Psoas muscle (tissue), 8 donors: Measurements from ENCODE around the gene RAB40B. TPM values are rescaled to one million over a fixed set of nuclear protein-coding genes. Genes with fewer than 3 reads are reported as not detected.

Experiments used
- ATAC-seq, 4 donors: fragments of 200-7000 bp; cut with Tn5 transposase; one replicate each; pipeline ENCODE4 v1.9.1; 2020; ENCODE audit warnings: moderate library complexity in 3 of 4, mild to moderate bottlenecking in 2 of 4
- DNase-seq, 2 donors: peaks; one replicate each; pipeline ENCODE4 v3.0.0-alpha.2; 2020
- H3K27ac ChIP-seq: fragments of 200-600 bp; one replicate; pipeline ENCODE4 v1.8.0; 2022
- H3K27me3 ChIP-seq, 3 donors: fragments of 200-600 bp in 1 of 3; one replicate each; pipeline versions ENCODE4 v1.6.1 to v1.8.0; 2013 to 2022; ENCODE audit warnings: low read length in 2 of 3, mild to moderate bottlenecking in 2 of 3, moderate library complexity in 1 of 3; ENCODE audit not compliant: insufficient read depth in 3 of 3
- H3K36me3 ChIP-seq, 2 donors: fragments of 200-600 bp in 1 of 2; one replicate each; pipeline versions ENCODE4 v1.6.1 to v1.8.0; 2013 to 2022; ENCODE audit warnings: low read depth in 1 of 2, mild to moderate bottlenecking in 1 of 2, moderate library complexity in 1 of 2; ENCODE audit not compliant: insufficient read depth in 1 of 2
- H3K4me1 ChIP-seq: fragments of 200-600 bp; one replicate; pipeline ENCODE4 v1.8.0; 2022
- H3K4me3 ChIP-seq: fragments of 200-600 bp; one replicate; pipeline ENCODE4 v1.8.0; 2022; ENCODE audit warnings: mild to moderate bottlenecking
- H3K9me3 ChIP-seq: fragments of 200-600 bp; one replicate; pipeline ENCODE4 v1.8.0; 2022
- WGBS, 3 donors: extraction: QIAGEN DNeasy Blood & Tissue Kit; methylation state at CpG; one replicate each; pipeline versions ENCODE4 v1.1.6 to v1.1.7; 2013; 5-methylcytosine and 5-hydroxymethylcytosine counted together
- intact Hi-C, 2 donors: fragments of 100-400 bp; cut with DNase I; formaldehyde crosslinking; loops; one replicate each; pipeline versions ENCODE4 v1.11.0 to v1.14.2; 2022
- polyA plus RNA-seq, 3 donors: library from polyadenylated mRNA; stranded (reverse); fragments of 200-250 nt; gene quantifications; one replicate each; pipeline ENCODE4 v1.2.3, GENCODE V29; 2013
- total RNA-seq, 4 donors: library from RNA; stranded (reverse); fragmentation: NEBNext Ultra II Directional in 2 of 4; extraction: Animal tissue kit (Norgen Biotek cat#: 25700) in 2 of 4; gene quantifications; one replicate each; pipeline versions ENCODE4 v1.2.1 to v1.2.4, GENCODE V29; 2021 to 2023
- TF ChIP-seq, protein P1 (sequence below): fragments of 200-600 bp; IDR thresholded peaks from one replicate; pipeline ENCODE4 v1.8.0; 2022; ENCODE audit warnings: antibody characterized with exemption
- donor health status: healthy with polysubstance abuse.
- donor health status: DM: no; HTN: no; CAD: no; lungs with moderate emphysema.
- donor health status: Bipolar disorder and iron deficiency.
- donor health status: healthy.
- donor health status: DM: yes; HTN: yes; CAD: no.
- donor health status: DM: no; HTN: no; CAD: no.
- donor health status: DM: no; HTN: no; CAD: no.
- donor health status: DM: yes; HTN: yes; CAD: no.

The RAB40B gene
- total and polyA plus RNA-seq, 7 donors: 3.9 to 42.9 (median 19.4) TPM

DNA sequence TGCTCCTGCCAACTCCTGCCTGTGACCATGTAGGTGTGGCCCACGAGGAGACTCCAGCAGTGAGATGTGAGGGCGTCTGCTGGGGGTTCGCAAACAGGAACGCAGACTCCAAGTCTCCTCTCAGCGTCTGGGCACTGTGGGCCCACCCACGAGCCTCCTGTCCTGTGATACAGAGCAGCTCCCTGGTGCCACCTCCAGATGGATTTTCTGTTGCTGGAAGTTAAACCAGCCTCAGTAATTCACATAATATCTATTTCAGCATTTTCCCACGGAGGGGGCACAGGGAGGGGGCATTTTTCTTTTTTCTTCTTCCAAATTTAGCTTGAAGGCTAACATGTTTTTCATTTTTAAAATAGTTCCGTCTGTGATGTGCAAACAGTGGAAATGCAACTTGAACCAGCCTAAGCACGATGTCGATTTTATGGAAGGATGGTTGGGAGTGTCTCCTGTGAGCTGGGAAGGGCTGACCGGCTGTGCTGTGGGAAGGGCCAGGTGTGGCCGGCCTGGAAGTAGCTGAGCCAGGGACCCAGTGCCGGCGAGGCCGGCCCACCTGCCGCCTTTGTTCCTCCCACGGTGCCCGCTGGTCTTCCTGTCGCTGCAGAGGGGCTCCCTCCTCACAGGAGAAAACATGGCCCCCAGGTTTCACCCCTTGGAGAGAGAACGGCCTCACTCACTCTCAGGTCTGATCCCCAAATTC lies 3.9 kb upstream of the RAB40B start:
- no peak for DNase-seq
- no peak for ATAC-seq
- no peaks in the 10 kb centered on the region for H3K9me3 ChIP-seq

DNA sequence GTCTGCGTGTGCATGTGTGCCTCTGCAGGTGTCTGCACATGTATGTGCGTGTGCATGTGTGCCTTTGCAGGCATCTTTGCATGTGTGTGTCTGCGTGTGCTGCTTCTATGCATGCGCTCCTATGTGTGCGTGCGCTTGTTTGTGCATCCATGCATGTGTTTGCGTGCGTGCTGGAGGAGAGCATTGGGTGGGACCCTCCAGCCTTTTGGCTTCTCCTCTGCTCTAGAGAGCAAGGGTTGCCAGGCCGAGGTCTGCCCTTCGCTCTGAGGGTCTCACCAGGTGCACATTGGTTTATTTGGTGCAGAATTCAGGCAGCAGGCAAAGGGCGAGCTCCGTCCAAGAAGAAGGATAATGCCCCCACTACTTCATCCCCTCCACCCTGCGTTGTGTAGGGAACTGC lies 1.1 kb upstream of the RAB40B start:
- TF ChIP-seq, protein P1, sequence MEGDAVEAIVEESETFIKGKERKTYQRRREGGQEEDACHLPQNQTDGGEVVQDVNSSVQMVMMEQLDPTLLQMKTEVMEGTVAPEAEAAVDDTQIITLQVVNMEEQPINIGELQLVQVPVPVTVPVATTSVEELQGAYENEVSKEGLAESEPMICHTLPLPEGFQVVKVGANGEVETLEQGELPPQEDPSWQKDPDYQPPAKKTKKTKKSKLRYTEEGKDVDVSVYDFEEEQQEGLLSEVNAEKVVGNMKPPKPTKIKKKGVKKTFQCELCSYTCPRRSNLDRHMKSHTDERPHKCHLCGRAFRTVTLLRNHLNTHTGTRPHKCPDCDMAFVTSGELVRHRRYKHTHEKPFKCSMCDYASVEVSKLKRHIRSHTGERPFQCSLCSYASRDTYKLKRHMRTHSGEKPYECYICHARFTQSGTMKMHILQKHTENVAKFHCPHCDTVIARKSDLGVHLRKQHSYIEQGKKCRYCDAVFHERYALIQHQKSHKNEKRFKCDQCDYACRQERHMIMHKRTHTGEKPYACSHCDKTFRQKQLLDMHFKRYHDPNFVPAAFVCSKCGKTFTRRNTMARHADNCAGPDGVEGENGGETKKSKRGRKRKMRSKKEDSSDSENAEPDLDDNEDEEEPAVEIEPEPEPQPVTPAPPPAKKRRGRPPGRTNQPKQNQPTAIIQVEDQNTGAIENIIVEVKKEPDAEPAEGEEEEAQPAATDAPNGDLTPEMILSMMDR: no peak
- Histone ChIP-seq H3K27ac (no peak overlapping the region), H3K27me3 (no peaks in the 10 kb centered on the region), H3K9me3 (peaks cover 6% of the 10 kb centered on the region), H3K36me3 (no peaks in the 10 kb centered on the region), H3K4me1 (peaks cover 8% of the 10 kb centered on the region), H3K4me3 (peak overlapping the region; percentile 88)
- ATAC-seq (no peak), DNase-seq (no peak)
- 74 to 82% (median 81%) methylated on average over 13 of the region's 13 CpGs for WGBS, 3 donors
- intact Hi-C loops: no loop called here

More for the DNA sequence above, 3.9 kb upstream of the RAB40B start:
- Histone ChIP-seq H3K4me3 (no peak overlapping the region), H3K4me1 (peaks cover 2% of the 10 kb centered on the region), H3K27me3 (no peaks in the 10 kb centered on the region), H3K36me3 (no peaks in the 10 kb centered on the region), H3K27ac (no peak overlapping the region)
- TF ChIP-seq, protein P1: no peak
- intact Hi-C loops: loop anchor here in 1 of 2 donors (5.0 kb wide), 1 partner anchor 50 kb away; no protein-coding TSS in a partner anchor
- 53 to 62% (median 56%) methylated on average over 20 of the region's 20 CpGs for WGBS, 3 donors

DNA sequence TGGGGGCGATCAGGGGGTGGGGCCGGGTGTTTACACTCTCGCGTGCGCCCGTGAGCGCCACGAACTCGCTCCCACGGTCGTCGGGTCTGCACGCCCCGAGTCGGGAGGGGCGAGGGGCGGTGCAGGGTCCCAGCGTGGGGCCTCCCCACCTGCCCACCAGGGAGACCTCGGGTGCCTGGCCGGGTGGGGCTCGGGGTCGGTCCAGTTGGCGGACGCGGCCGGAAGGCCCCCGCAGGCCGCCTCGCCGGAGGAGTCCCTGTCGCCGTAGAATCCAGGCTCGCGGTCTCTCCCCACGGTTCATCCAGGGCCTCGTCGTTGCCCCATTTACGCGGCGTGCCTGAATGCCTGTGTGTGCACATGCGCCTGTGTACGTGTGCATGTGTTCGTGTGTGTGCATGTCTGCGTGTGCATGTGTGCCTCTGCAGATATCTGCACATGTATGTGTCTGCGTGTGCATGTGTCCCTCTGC lies 510 bp upstream of the RAB40B start:
- intact Hi-C loops: no loop called here
- H3K27me3 ChIP-seq: no peaks in the 10 kb centered on the region
- WGBS, 3 donors: 2 to 5% (median 4%) methylated on average over 37 to 45 of the region's 45 CpGs
- H3K27ac ChIP-seq: peak overlapping the region; percentile 60
- ATAC-seq: no peak
- TF ChIP-seq, protein P1: no peak
- no peaks in the 10 kb centered on the region for H3K36me3 ChIP-seq
- peaks cover 12% of the 10 kb centered on the region for H3K9me3 ChIP-seq
- peak overlapping the region; percentile 88 for H3K4me3 ChIP-seq
- no peak for DNase-seq
- peaks cover 8% of the 10 kb centered on the region for H3K4me1 ChIP-seq

DNA sequence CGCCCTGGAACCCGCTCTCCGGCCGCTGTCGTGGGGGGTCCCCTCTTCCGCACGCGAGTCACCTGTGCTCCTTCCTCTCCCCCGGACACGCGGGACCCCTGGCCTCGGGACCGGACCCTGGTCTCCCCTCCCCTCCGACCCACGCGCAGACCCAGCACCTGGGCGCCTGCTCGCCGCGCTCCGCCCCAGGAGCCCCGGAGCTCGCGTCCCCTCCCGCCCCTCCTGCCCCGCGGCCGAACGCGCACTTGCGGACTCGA lies 762 bp downstream of the RAB40B start:
- DNase-seq (no peak), ATAC-seq (no peak)
- 1 to 2% (median 2%) methylated on average over 22 to 32 of the region's 32 CpGs for WGBS, 3 donors
- TF ChIP-seq, protein P1: no peak
- no peaks in the 10 kb centered on the region for H3K36me3 ChIP-seq
- H3K9me3 ChIP-seq: peaks cover 12% of the 10 kb centered on the region
- H3K4me3 ChIP-seq: peak overlapping the region; percentile 88
- no peaks in the 10 kb centered on the region for H3K27me3 ChIP-seq
- H3K27ac ChIP-seq: peak overlapping the region; percentile 69
- H3K4me1 ChIP-seq: peaks cover 8% of the 10 kb centered on the region
- intact Hi-C loops: no loop called here
